ENCODE data around the gene CHCHD6. TPM values are rescaled to one million over a fixed set of nuclear protein-coding genes. Genes with fewer than 3 reads are reported as not detected.

Gene CHCHD6
- total RNA-seq, 6 experiments from 2014 or later = 1.7 to 5.3 (median 4.2) TPM

- H3K9me3 ChIP-seq = no peaks in the 10 kb centered on the region
- WGBS (ENCODE audit: insufficient coverage, low coverage, low lambda C conversion rate, missing lambda C conversion rate) = 56% methylated on average over 2 of the region's 4 CpGs
- no peaks in the 10 kb centered on the region for H3K4me1 ChIP-seq
- ATAC-seq (no peak), DNase-seq (no peak)
- H3K27me3 ChIP-seq = no peaks in the 10 kb centered on the region
- no peaks in the 10 kb centered on the region for H3K36me3 ChIP-seq
- no peak overlapping the region for H3K4me3 ChIP-seq
- TF ChIP-seq POLR2A (IDR thresholded peaks at IDR 0.05) = no peak
- TF ChIP-seq CTCF (IDR thresholded peaks at IDR 0.05) = no peak
- intact Hi-C loops (cut with DNase I) = no loop called here
- H3K27ac ChIP-seq = no peak overlapping the region
Observed at GRCh38 chr3:126935756-126936509, 231.9 kb downstream of the CHCHD6 start.

- Histone ChIP-seq H3K27me3 (no peaks in the 10 kb centered on the region), H3K4me3 (no peak overlapping the region), H3K9me3 (no peaks in the 10 kb centered on the region), H3K27ac (no peak overlapping the region), H3K36me3 (no peaks in the 10 kb centered on the region), H3K4me1 (no peaks in the 10 kb centered on the region)
- TF ChIP-seq CTCF (IDR thresholded peaks at IDR 0.05) (no peak), POLR2A (IDR thresholded peaks at IDR 0.05) (no peak)
- no peak for DNase-seq
- intact Hi-C loops (cut with DNase I) = no loop called here
- WGBS (ENCODE audit: insufficient coverage, low coverage, low lambda C conversion rate, missing lambda C conversion rate) = 71% methylated on average over 4 of the region's 6 CpGs
- no peak for ATAC-seq
Observed at GRCh38 chr3:126936853-126937425, 232.9 kb downstream of the CHCHD6 start.

GRCh38 chr3:126937533-126937932 is 233.5 kb downstream of the CHCHD6 start:
- DNase-seq = no peak
- ATAC-seq = no peak
- 90% methylated on average over 2 of the region's 2 CpGs for WGBS (ENCODE audit: insufficient coverage, low coverage, low lambda C conversion rate, missing lambda C conversion rate)

GRCh38 chr3:126937973-126938372 is 233.9 kb downstream of the CHCHD6 start:
- Histone ChIP-seq H3K27me3 (no peaks in the 10 kb centered on the region), H3K9me3 (no peaks in the 10 kb centered on the region), H3K36me3 (no peaks in the 10 kb centered on the region), H3K4me3 (no peak overlapping the region), H3K27ac (no peak overlapping the region), H3K4me1 (no peaks in the 10 kb centered on the region)
- WGBS (ENCODE audit: insufficient coverage, low coverage, low lambda C conversion rate, missing lambda C conversion rate) = no CpG with 5 or more reads among the region's 7 CpGs
- intact Hi-C loops (cut with DNase I) = no loop called here
- no peak for DNase-seq
- TF ChIP-seq POLR2A (IDR thresholded peaks at IDR 0.05) = no peak
- TF ChIP-seq CTCF (IDR thresholded peaks at IDR 0.05) = no peak
- no peak for ATAC-seq

More at GRCh38 chr3:126937533-126937932, 233.5 kb downstream of the CHCHD6 start:
- Histone ChIP-seq H3K4me1 (no peaks in the 10 kb centered on the region), H3K36me3 (no peaks in the 10 kb centered on the region), H3K27ac (no peak overlapping the region), H3K4me3 (no peak overlapping the region), H3K9me3 (no peaks in the 10 kb centered on the region), H3K27me3 (no peaks in the 10 kb centered on the region)
- intact Hi-C loops (cut with DNase I) = no loop called here
- TF ChIP-seq POLR2A (IDR thresholded peaks at IDR 0.05) (no peak), CTCF (IDR thresholded peaks at IDR 0.05) (no peak)

Measured in right lobe of liver (tissue), 6 donors.